ENCODE data around the gene ZMIZ1.

Gene ZMIZ1

DNA sequence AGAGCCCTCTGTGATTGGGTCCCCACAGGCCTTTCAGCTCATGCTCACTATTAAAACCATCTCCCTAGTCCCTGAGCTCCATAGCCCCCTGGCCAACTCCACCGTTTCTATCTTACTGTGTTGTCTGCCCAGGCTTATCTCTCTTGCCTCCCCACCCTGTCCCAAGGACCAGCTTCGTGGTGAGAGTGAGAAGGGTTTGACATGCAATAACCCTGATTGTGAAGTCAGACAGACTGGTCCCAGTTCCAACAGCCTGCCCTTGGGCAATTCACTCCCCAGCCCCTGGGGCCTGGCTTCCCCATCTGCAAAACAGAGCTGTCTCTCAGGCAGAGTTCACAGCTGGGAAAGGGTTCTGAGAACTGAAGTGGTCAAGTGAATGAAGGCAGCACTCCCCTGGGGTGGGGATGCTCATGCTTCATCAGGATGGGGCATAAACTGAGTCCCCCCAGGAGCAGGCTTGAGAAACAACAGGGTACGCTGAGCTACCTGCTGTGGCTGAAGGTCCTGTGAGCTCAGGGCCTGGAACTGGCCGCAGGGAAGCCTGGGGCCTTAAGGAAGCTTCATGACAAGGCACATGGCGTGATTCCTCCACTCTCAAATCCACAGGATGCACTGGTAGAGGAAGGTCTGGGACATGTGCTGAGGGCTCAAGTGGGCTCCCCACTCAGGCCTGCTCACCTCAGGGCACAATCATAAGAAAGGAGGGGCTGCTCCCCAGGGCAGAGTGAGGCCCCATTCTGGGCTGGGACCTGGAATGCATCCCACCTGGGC, 276.7 kb downstream of the ZMIZ1 start:
- Histone ChIP-seq H3K9me2 (replicated peaks; ENCODE audit: low read depth, low read length) (no peaks in the 10 kb centered on the region), H3K9me3 (ENCODE audit: insufficient read depth, low read depth, low read length) (no peaks in the 10 kb centered on the region), H3K36me3 (ENCODE audit: insufficient read depth, low read length) (peaks cover 12% of the 10 kb centered on the region), H3F3A (ENCODE audit: low read depth) (no peaks in the 10 kb centered on the region), H3K79me2 (ENCODE audit: insufficient read depth, low read length) (peaks cover 41% of the 10 kb centered on the region), H4K20me1 (ENCODE audit: insufficient read depth, low read length, poor library complexity, severe bottlenecking) (peaks cover 27% of the 10 kb centered on the region), H3K9ac (ENCODE audit: low read depth, low read length, poor library complexity, severe bottlenecking) (peak overlapping the region; percentile 22), H3K4me3 (ENCODE audit: low read length, poor library complexity, severe bottlenecking) (no peak overlapping the region), H3K27me3 (ENCODE audit: insufficient read depth, low read length, poor library complexity, severe bottlenecking) (peaks cover 4% of the 10 kb centered on the region), H3K4me2 (ENCODE audit: low read depth, low read length, poor library complexity, severe bottlenecking) (no peak overlapping the region), H3K4me1 (ENCODE audit: insufficient read depth, low read length, poor library complexity, severe bottlenecking) (peaks cover 44% of the 10 kb centered on the region), H2AFZ (ENCODE audit: low read length) (no peak overlapping the region)
- no peak for TF ChIP-seq EZH2phosphoT487 (IDR thresholded peaks at IDR 0.05; ENCODE audit: borderline replicate concordance)
- TF ChIP-seq, protein P1, sequence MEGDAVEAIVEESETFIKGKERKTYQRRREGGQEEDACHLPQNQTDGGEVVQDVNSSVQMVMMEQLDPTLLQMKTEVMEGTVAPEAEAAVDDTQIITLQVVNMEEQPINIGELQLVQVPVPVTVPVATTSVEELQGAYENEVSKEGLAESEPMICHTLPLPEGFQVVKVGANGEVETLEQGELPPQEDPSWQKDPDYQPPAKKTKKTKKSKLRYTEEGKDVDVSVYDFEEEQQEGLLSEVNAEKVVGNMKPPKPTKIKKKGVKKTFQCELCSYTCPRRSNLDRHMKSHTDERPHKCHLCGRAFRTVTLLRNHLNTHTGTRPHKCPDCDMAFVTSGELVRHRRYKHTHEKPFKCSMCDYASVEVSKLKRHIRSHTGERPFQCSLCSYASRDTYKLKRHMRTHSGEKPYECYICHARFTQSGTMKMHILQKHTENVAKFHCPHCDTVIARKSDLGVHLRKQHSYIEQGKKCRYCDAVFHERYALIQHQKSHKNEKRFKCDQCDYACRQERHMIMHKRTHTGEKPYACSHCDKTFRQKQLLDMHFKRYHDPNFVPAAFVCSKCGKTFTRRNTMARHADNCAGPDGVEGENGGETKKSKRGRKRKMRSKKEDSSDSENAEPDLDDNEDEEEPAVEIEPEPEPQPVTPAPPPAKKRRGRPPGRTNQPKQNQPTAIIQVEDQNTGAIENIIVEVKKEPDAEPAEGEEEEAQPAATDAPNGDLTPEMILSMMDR (conservative IDR thresholded peaks at IDR 0.05; ENCODE audit: low read length): no peak

DNA sequence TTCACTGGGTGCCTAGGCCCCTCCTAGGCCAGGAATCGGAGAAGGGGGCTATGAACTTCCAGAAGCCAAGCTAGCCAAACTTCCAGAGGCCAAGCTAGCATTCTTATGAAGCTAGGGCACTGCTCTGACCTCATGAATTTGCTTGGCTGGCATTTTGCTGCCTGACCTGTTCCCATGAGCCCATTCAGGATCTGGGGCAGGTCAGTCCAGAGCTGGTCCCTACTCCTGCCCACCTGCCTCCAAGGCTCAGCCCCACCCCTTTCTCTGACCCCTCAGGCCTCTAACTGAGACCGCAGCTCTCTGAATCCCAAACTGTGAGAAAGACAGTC, 277.2 kb downstream of the ZMIZ1 start:
- Histone ChIP-seq H3K9ac (ENCODE audit: low read depth, low read length, poor library complexity, severe bottlenecking) (peak overlapping the region; percentile 99), H2AFZ (ENCODE audit: low read length) (no peak overlapping the region), H4K20me1 (ENCODE audit: insufficient read depth, low read length, poor library complexity, severe bottlenecking) (peaks cover 33% of the 10 kb centered on the region), H3K4me1 (ENCODE audit: insufficient read depth, low read length, poor library complexity, severe bottlenecking) (peaks cover 49% of the 10 kb centered on the region), H3K9me3 (ENCODE audit: insufficient read depth, low read depth, low read length) (no peaks in the 10 kb centered on the region), H3K27me3 (ENCODE audit: insufficient read depth, low read length, poor library complexity, severe bottlenecking) (peaks cover 4% of the 10 kb centered on the region), H3K9me2 (replicated peaks; ENCODE audit: low read depth, low read length) (no peaks in the 10 kb centered on the region), H3K79me2 (ENCODE audit: insufficient read depth, low read length) (peaks cover 46% of the 10 kb centered on the region), H3F3A (ENCODE audit: low read depth) (no peaks in the 10 kb centered on the region), H3K4me3 (ENCODE audit: low read length, poor library complexity, severe bottlenecking) (no peak overlapping the region), H3K36me3 (ENCODE audit: insufficient read depth, low read length) (peaks cover 18% of the 10 kb centered on the region), H3K4me2 (ENCODE audit: low read depth, low read length, poor library complexity, severe bottlenecking) (no peak overlapping the region)
- TF ChIP-seq, protein P1 (conservative IDR thresholded peaks at IDR 0.05; ENCODE audit: low read length): no peak
- TF ChIP-seq EZH2phosphoT487 (IDR thresholded peaks at IDR 0.05; ENCODE audit: borderline replicate concordance): no peak

DNA sequence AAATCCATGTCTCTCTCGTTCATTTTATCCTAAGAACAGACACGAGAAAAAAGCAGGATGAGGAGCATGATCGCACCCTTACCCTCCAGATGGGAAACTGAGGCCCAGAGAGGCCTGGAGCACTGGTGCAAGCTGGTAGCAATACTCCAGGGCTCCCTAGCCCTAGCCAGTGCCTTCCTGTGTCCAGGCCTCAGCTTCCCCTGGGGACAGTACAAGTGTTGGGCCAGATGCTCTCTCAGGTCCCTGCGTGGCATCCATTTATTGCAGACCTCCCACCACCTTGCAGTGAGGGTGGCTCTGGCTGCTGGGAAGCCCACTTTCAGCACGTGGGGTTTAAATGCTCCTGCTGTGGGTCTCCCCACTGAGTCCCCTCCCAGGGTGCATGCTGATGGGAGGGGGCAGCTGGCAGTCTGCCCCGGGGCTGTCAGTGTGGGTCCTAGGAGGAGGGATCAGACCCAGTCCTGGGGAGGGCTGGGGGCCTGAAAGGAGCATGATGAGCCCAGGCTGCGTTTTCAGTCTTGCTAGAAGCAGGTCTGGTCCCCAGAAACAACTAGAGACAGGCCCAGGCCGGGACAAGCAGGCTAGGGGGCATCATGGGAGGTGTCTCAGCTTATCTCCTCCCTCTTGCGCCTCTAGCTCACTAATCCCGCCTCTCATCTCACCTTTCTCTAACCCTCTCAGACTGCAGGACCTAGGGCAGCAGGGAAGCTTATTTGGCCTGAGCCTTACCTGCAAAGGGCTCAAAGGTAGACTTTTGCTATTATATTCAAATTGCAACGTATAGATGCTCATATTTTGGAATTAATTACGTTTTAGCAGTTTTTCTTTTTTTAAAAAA, 277.8 kb downstream of the ZMIZ1 start:
- Histone ChIP-seq H3K36me3 (ENCODE audit: insufficient read depth, low read length) (peaks cover 22% of the 10 kb centered on the region), H3K9me2 (replicated peaks; ENCODE audit: low read depth, low read length) (no peaks in the 10 kb centered on the region), H4K20me1 (ENCODE audit: insufficient read depth, low read length, poor library complexity, severe bottlenecking) (peaks cover 39% of the 10 kb centered on the region), H3K79me2 (ENCODE audit: insufficient read depth, low read length) (peaks cover 52% of the 10 kb centered on the region), H3K27me3 (ENCODE audit: insufficient read depth, low read length, poor library complexity, severe bottlenecking) (peaks cover 4% of the 10 kb centered on the region), H3K4me1 (ENCODE audit: insufficient read depth, low read length, poor library complexity, severe bottlenecking) (peaks cover 49% of the 10 kb centered on the region), H2AFZ (ENCODE audit: low read length) (peak overlapping the region; percentile 53), H3F3A (ENCODE audit: low read depth) (no peaks in the 10 kb centered on the region), H3K4me3 (ENCODE audit: low read length, poor library complexity, severe bottlenecking) (peak overlapping the region; percentile 92), H3K9me3 (ENCODE audit: insufficient read depth, low read depth, low read length) (no peaks in the 10 kb centered on the region), H3K4me2 (ENCODE audit: low read depth, low read length, poor library complexity, severe bottlenecking) (peak overlapping the region; percentile 98), H3K9ac (ENCODE audit: low read depth, low read length, poor library complexity, severe bottlenecking) (peak overlapping the region; percentile 99)
- TF ChIP-seq, protein P1 (conservative IDR thresholded peaks at IDR 0.05; ENCODE audit: low read length): no peak
- no peak for TF ChIP-seq EZH2phosphoT487 (IDR thresholded peaks at IDR 0.05; ENCODE audit: borderline replicate concordance)

Data from Loucy (cell line).